Activated T-helper 2 cell treated with anti-CD3 and anti-CD28 coated beads, Interferon-gamma antibody, Interleukin-2, Interleukin-4, amounts not matched to agents 10 μg/mL and 5 μg/mL and 100 μg/mL, durations not matched to agents 14 hours and 24 hours and 36 hours (primary cell): ENCODE data around the gene PPM1K. TPM values are rescaled to one million over a fixed set of nuclear protein-coding genes. Genes with fewer than 3 reads are reported as not detected.

Experiments
- DNase-seq: peaks from one replicate; pipeline ENCODE4 v3.0.0; 2021; ENCODE audit warnings: low spot score
- H3K27ac Mint-ChIP-seq: one replicate; pipeline ENCODE4 v1.8.0; 2021; ENCODE audit warnings: mixed read lengths
- H3K27me3 Mint-ChIP-seq: one replicate; pipeline ENCODE4 v1.8.0; 2021; ENCODE audit warnings: low read depth, mixed read lengths
- H3K36me3 Mint-ChIP-seq: one replicate; pipeline ENCODE4 v1.8.0; 2021; ENCODE audit warnings: low read depth, mixed read lengths
- H3K4me1 Mint-ChIP-seq: one replicate; pipeline ENCODE4 v1.8.0; 2021; ENCODE audit warnings: low read depth, mixed read lengths
- H3K4me3 Mint-ChIP-seq: one replicate; pipeline ENCODE4 v1.8.0; 2021; ENCODE audit warnings: low read depth, mild to moderate bottlenecking, moderate library complexity, mixed read lengths
- H3K9me3 Mint-ChIP-seq: one replicate; pipeline ENCODE4 v1.8.0; 2021; ENCODE audit warnings: mixed read lengths
- intact Hi-C: fragments of 100-400 bp; cut with micrococcal nuclease; formaldehyde crosslinking; loops from one replicate; pipeline ENCODE4 v1.15.1; 2023
- total RNA-seq: library from RNA; stranded (reverse); gene quantifications from 2 replicates; pipeline ENCODE4 v1.2.3, GENCODE V29; 2022

The PPM1K gene
- total RNA-seq, 1 donor from 2014 or later = 38.5 TPM

DNA sequence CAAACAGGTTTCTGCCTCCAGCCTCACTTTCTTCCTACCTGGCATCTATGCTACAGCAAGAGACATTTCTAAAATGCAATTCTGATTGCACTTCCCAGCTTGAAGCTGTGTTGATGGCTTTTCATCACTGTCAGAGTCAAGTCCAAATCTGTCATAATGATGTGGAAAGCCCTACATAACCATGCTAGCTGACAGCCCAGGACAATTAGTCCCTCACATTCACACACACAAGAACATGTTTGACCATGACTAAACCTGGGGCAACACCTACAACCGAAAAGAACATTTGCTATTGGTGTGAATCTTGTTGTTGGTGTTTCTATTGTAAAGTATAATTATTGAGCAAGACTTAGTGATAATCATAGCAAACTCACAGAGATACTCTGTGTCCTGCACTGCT lies 58.2 kb downstream of the PPM1K start:
- intact Hi-C loops = no loop called here
- H3K4me1 Mint-ChIP-seq = peaks cover 12% of the 10 kb centered on the region
- H3K4me3 Mint-ChIP-seq = no peak overlapping the region
- H3K27ac Mint-ChIP-seq = no peak overlapping the region
- no peaks in the 10 kb centered on the region for H3K27me3 Mint-ChIP-seq
- no peak for DNase-seq
- no peaks in the 10 kb centered on the region for H3K36me3 Mint-ChIP-seq
- peaks cover 17% of the 10 kb centered on the region for H3K9me3 Mint-ChIP-seq

DNA sequence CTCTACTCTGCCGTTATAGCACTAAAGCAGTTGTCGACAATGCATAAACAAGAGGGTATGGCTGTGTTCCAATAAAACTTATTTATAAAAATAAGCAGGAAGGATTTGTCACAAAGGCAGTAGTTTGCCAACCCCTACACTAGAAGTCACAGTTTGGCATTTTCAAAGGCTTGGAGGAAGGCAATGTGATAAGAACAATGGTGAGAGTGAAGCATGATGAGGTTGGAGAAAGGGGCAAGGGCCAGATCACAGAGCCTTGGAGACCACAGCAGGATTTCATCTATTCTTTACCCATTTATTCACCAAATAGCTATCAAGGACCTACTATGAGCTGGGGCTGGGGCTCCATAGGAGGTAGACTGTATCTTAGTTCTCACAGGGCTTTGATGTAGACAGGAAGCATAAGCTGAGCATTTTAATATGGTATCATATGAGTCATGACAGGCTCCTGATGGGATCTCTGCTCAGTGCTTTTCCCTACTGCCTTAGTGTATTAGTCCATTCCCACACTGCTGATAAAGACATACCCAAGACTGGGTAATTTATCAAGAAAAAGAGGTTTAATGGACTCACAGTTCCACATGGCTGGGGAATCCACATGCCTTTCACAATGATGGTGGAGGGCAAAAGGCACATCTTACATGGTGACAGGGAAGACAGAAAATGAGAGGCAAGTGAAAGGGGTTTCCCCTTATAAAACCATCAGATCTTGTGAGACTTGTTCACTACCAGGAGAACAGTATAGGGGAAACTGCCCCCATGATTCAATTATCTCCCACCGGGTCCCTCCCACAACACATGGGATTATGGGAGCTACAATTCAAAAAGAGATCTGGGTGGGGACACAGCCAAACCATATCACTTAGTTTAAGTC lies 58.9 kb downstream of the PPM1K start:
- Mint-ChIP-seq H3K27me3 (no peaks in the 10 kb centered on the region), H3K36me3 (no peaks in the 10 kb centered on the region), H3K27ac (no peak overlapping the region), H3K4me1 (peaks cover 6% of the 10 kb centered on the region), H3K4me3 (no peak overlapping the region), H3K9me3 (peaks cover 17% of the 10 kb centered on the region)
- DNase-seq = no peak
- intact Hi-C loops = no loop called here

- Mint-ChIP-seq H3K9me3 (peaks cover 14% of the 10 kb centered on the region), H3K27ac (no peak overlapping the region), H3K4me3 (no peak overlapping the region), H3K4me1 (peaks cover 10% of the 10 kb centered on the region), H3K27me3 (no peaks in the 10 kb centered on the region), H3K36me3 (no peaks in the 10 kb centered on the region)
- intact Hi-C loops = no loop called here
- DNase-seq = no peak
These were observed 60.8 kb downstream of the PPM1K start for GRCh38 chr4:88223516-88223915.

DNA sequence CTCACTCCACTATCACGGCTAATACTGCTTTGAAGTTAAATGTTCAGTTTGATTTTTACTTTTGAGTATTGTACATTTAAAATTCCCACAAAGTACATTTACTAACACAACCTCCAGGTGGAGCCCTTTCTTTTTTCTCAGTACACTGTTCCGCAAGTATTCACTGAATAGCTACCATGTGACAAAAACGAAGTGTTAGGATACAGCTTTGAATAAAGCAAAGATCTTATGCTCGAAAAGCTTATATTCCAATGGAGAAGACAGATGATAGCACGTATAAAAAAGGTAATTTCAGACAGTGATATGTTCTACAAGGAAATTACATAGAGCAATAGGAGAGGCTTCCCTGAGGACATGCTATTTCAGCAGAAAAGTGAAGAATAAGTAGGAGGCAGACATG lies 65.3 kb downstream of the PPM1K start:
- no peaks in the 10 kb centered on the region for H3K36me3 Mint-ChIP-seq
- peaks cover 4% of the 10 kb centered on the region for H3K4me1 Mint-ChIP-seq
- peaks cover 14% of the 10 kb centered on the region for H3K9me3 Mint-ChIP-seq
- peaks cover 11% of the 10 kb centered on the region for H3K27me3 Mint-ChIP-seq
- DNase-seq = no peak
- no peak overlapping the region for H3K4me3 Mint-ChIP-seq
- intact Hi-C loops = loop anchor here (1.0 to 5.0 kb wide), 3 partner anchors 148 to 803 kb away; no protein-coding TSS in a partner anchor
- no peak overlapping the region for H3K27ac Mint-ChIP-seq

DNA sequence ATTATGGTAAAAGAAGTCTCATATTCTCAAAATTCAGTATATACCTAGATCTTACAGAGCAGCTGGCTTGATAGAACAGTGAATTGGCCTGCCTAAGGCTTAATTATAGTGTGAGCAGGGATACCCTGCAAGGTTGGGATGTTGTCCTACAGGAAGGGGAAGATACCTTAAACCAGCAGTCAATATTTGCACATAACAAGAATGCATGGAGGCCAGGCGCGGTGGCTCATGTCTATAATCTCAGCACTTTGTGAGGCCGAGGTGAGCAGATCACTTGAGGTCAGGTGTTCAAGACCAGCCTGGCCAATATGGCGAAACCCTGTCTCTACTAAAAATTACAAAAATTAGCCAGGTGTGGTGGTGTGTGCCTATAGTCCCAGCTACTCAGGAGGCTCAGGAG lies 67.2 kb downstream of the PPM1K start:
- DNase-seq = no peak
- Mint-ChIP-seq H3K4me3 (no peak overlapping the region), H3K4me1 (peaks cover 4% of the 10 kb centered on the region), H3K27ac (no peak overlapping the region), H3K36me3 (no peaks in the 10 kb centered on the region), H3K9me3 (peaks cover 6% of the 10 kb centered on the region), H3K27me3 (peaks cover 13% of the 10 kb centered on the region)
- intact Hi-C loops = loop anchor here (5.0 kb wide), 2 partner anchors 150 to 805 kb away; no protein-coding TSS in a partner anchor

GRCh38 chr4:88216395-88216794 lies 68.0 kb downstream of the PPM1K start:
- H3K9me3 Mint-ChIP-seq = peaks cover 3% of the 10 kb centered on the region
- intact Hi-C loops = loop anchor here (5.0 kb wide), 2 partner anchors 151 to 806 kb away; no protein-coding TSS in a partner anchor
- H3K4me3 Mint-ChIP-seq = no peak overlapping the region
- H3K27me3 Mint-ChIP-seq = peaks cover 13% of the 10 kb centered on the region
- no peaks in the 10 kb centered on the region for H3K36me3 Mint-ChIP-seq
- no peak overlapping the region for H3K27ac Mint-ChIP-seq
- DNase-seq = no peak
- H3K4me1 Mint-ChIP-seq = peaks cover 4% of the 10 kb centered on the region

GRCh38 chr4:88215351-88215750 lies 69.0 kb downstream of the PPM1K start:
- Mint-ChIP-seq H3K4me1 (peaks cover 4% of the 10 kb centered on the region), H3K36me3 (no peaks in the 10 kb centered on the region), H3K9me3 (no peaks in the 10 kb centered on the region), H3K4me3 (no peak overlapping the region), H3K27ac (no peak overlapping the region), H3K27me3 (peaks cover 15% of the 10 kb centered on the region)
- no peak for DNase-seq
- intact Hi-C loops = loop anchor here (5.0 kb wide), 2 partner anchors 152 to 807 kb away; no protein-coding TSS in a partner anchor

DNA sequence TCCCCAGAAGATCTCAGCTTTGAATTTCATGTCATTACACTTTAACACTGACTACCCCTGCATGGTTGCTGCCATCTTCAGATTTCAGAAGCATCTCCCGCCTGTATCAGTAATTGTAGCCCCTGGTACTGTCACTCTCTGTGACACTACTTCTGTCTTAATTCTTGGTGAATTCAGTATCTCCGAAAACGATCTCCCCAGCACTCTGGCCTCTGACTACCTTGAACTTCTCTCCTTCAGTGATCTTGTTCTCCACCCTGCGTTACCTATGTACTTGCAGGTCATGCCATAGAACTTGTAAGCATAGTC lies 72.2 kb downstream of the PPM1K start:
- intact Hi-C loops = loop anchor here (1.0 to 5.0 kb wide), 4 partner anchors 179 to 533 kb away; partner anchors contain the start of gene SPP1
- no peak overlapping the region for H3K4me3 Mint-ChIP-seq
- H3K9me3 Mint-ChIP-seq = no peaks in the 10 kb centered on the region
- H3K27me3 Mint-ChIP-seq = peaks cover 12% of the 10 kb centered on the region
- no peaks in the 10 kb centered on the region for H3K4me1 Mint-ChIP-seq
- no peak for DNase-seq
- no peak overlapping the region for H3K27ac Mint-ChIP-seq
- no peaks in the 10 kb centered on the region for H3K36me3 Mint-ChIP-seq

DNA sequence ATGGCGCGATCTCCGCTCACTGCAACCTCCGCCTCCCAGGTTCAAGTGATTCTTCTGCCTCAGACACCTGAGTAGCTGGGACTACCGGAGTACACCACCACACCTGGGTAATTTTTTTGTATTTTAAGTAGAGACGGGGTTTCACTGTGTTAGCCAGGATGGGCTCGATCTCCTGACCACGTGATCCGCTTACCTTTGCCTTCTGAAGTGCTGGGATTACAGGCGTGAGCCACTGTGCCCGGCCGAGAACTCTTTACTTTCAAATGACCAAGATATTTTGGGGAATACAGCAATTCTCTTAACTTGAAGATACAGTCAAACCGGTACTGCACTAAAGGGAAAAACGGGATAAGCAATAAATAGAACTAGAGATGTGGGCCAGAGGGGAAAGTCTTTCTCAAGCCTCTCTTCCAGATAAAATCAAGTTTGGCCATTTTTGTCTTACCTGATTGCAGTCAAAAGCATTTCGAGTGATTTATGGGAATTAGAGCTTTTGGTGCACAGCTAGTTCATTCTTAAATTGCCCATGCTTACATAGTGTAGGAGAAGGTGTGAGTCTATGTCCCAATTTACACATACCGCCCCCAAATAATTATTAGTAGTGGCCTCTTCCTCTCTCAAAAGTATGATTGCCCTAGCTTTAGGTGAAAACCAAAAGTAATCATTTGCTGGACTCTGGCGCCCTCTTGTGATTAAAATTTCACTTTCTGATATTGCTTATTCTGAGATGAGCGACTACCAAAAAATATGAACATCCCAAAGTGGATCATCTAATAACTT lies 72.7 kb downstream of the PPM1K start:
- no peaks in the 10 kb centered on the region for H3K4me1 Mint-ChIP-seq
- H3K4me3 Mint-ChIP-seq = no peak overlapping the region
- H3K27me3 Mint-ChIP-seq = peaks cover 12% of the 10 kb centered on the region
- no peak overlapping the region for H3K27ac Mint-ChIP-seq
- intact Hi-C loops = loop anchor here (1.0 to 5.0 kb wide), 4 partner anchors 178 to 533 kb away; partner anchors contain the start of gene SPP1
- DNase-seq = no peak
- H3K36me3 Mint-ChIP-seq = no peaks in the 10 kb centered on the region
- H3K9me3 Mint-ChIP-seq = no peaks in the 10 kb centered on the region

DNA sequence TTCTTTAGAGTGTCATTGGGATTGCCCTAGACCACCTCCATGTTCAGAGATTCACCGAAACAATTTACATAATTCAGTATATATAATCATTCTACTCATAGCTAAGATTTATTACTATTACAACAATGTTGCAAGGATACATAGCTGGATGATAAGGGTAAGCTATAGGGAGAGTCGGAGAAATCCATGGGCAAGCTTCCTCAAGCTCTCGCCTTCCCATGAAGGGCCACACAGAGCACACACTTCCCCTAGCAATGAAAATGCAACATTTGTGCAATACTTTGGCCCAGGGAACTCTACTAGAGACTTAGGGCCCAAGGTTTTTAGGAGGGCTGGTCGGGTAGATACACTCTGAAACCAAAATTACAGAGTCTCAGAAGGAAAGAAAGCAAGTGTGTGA lies 76.2 kb downstream of the PPM1K start:
- Mint-ChIP-seq H3K27me3 (peaks cover 10% of the 10 kb centered on the region), H3K36me3 (no peaks in the 10 kb centered on the region), H3K4me3 (no peak overlapping the region), H3K4me1 (no peaks in the 10 kb centered on the region), H3K27ac (no peak overlapping the region), H3K9me3 (no peaks in the 10 kb centered on the region)
- intact Hi-C loops = no loop called here
- no peak for DNase-seq

Other genes with a start within 250 kb of the PPM1K start
- gene ABCG2, start 125.9 kb downstream of the PPM1K start, total RNA-seq = 0.48 and 0.89 TPM in 2 replicates
- gene HERC6, start 94.3 kb upstream of the PPM1K start, total RNA-seq = 3.3 and 3.7 TPM in 2 replicates
- gene HERC5, start 172.6 kb upstream of the PPM1K start, total RNA-seq = 8.4 and 10.2 TPM in 2 replicates
- gene PYURF, start 239.2 kb upstream of the PPM1K start, total RNA-seq = 51.2 and 52.8 TPM in 2 replicates